IPS-15b (cell line): Measurements from ENCODE around the gene MARF1.
"Not testable (repeated sequence)": the region's sequence is repeated elsewhere in the genome, so short reads cannot be mapped to it uniquely, and the experiment has no call there.

ENCODE experiments used
- H3K27me3 ChIP-seq: one replicate; pipeline ENCODE4 v1.6.1; 2013; ENCODE audit warnings: low read length; ENCODE audit not compliant: control insufficient read depth, insufficient read depth
- H3K36me3 ChIP-seq: one replicate; pipeline ENCODE4 v1.6.1; 2013; ENCODE audit warnings: low read length; ENCODE audit not compliant: control insufficient read depth, insufficient read depth
- H3K4me1 ChIP-seq: one replicate; pipeline ENCODE4 v1.6.1; 2013; ENCODE audit warnings: mild to moderate bottlenecking, low read length; ENCODE audit not compliant: control insufficient read depth, insufficient read depth
- H3K4me3 ChIP-seq: one replicate; pipeline ENCODE4 v1.5.1; 2013; ENCODE audit warnings: low read depth, low read length
- H3K9ac ChIP-seq: one replicate; pipeline ENCODE4 v1.6.1; 2013; ENCODE audit warnings: low read depth, mild to moderate bottlenecking, low read length
- H3K9me3 ChIP-seq: one replicate; pipeline ENCODE4 v1.6.1; 2013; ENCODE audit warnings: mild to moderate bottlenecking, low read length; ENCODE audit not compliant: control insufficient read depth, insufficient read depth

Gene MARF1

DNA sequence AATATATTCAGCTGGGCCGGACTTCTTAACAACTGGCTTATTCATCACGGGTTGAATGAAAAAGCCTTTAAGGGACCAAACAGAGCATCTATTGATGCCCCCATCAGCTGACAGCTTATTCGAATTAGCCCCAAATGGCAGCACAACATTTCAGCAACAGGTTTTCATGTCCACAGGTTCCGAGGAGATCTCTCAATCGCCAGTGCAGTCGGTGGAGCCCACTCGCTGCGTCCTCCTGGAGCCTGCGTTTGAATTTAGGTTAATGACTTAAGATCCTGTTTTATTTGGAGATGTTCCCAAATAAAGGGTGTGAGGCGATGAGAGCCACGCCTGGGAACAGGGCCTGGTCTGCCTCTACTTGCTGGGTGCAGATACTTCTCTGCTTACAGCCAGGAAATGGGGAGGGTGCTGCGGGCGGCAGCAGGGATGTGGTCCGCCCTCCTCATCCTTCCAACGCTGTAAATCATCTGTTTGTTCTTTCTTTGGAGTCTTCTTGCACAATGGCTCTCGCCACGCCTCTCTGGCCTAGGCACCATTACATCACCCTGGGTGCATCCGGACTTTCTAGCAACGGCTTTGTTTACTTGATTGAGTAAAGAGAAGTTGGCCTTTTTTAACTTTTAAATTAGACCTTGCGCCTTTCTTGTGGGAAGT, 29.7 kb upstream of the MARF1 start:
- Histone ChIP-seq H3K4me3 (no peak overlapping the region), H3K9me3 (no peaks in the 10 kb centered on the region), H3K36me3 (peaks cover 14% of the 10 kb centered on the region), H3K9ac (no peak overlapping the region), H3K4me1 (no peaks in the 10 kb centered on the region), H3K27me3 (no peaks in the 10 kb centered on the region)

DNA sequence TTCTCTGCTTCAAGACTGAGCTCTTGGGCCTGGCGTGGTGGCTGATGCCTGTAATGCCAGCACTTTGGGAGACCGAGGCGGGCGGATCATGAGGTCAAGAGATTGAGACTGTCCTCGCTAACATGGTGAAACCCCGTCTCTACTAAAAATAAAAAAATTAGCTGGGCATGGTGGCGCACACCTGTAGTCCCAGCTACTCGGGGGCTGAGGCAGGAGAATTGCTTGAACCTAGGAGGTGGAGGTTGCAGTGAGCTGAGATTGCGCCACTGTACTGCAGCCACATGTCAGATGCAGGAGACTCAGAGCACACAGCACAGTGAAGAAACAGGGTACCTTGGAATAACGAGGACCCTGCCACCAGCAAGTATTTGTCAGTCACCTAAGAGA, 29.2 kb upstream of the MARF1 start:
- H3K36me3 ChIP-seq, result peaks cover 14% of the 10 kb centered on the region
- not testable (repeated sequence) for H3K4me1 ChIP-seq, H3K4me3 ChIP-seq, H3K9me3 ChIP-seq, H3K27me3 ChIP-seq, H3K9ac ChIP-seq

DNA sequence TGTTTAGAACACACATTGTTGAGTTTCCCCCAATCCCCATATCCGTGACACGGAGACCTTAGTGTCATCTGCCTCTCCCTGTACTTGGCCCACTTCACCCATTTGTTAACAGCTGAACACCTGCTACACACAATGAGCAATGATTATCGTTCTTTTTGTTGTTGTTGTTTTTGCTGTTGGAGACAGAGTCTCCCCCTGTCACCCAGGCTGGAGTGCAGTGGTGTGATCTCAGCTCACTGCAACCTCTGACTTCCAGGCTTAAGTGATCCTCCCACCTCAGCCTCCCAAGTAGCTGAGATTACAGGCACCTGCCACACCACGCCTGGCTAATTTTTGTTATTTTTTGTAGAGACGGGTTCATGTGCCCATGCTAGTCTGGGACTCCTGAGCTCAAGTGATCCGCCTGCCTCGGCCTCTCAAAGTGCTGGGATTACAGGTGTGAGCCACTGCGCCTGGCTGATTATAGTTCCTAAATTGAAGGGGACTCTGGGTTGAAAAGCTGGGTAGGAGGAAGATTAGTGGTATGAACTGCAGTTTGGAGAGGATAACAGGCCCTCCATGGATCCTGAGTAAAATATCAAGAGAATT, 28.7 kb upstream of the MARF1 start:
- H3K9ac ChIP-seq, result no peak overlapping the region
- no peaks in the 10 kb centered on the region for H3K9me3 ChIP-seq
- H3K4me3 ChIP-seq, result no peak overlapping the region
- no peaks in the 10 kb centered on the region for H3K4me1 ChIP-seq
- no peaks in the 10 kb centered on the region for H3K27me3 ChIP-seq
- peaks cover 14% of the 10 kb centered on the region for H3K36me3 ChIP-seq

DNA sequence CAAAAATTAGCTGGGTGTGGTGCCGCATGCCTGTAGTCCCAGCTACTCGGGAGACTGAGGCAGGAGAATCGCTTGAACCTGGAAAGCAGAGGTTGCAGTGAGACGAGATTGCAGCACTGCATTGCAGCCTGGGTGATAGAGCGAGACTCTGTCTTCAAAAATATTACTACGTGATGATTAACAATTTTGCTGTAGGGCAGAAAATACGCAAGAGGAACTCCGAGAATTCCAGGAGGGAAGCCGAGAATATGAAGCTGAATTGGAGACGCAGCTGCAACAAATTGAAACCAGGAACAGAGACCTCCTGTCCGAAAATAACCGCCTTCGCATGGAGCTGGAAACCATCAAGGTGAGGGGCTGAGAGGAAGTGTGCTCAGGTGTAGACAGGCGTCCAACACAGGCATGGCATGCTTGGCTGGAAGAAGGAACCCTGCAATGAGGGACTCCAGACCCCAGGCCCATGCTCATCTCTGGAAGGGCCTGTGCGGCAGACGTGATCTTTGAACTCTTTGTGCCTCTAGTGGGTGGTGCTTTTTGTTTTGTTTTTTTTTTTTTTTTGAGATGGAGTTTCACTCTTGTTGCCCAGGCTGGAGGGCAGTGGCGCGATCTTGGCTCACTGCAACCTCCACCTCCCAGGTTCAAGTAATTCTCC, 24.3 kb upstream of the MARF1 start:
- Histone ChIP-seq H3K9me3 (no peaks in the 10 kb centered on the region), H3K36me3 (peaks cover 11% of the 10 kb centered on the region), H3K9ac (no peak overlapping the region), H3K27me3 (no peaks in the 10 kb centered on the region), H3K4me1 (no peaks in the 10 kb centered on the region), H3K4me3 (no peak overlapping the region)

DNA sequence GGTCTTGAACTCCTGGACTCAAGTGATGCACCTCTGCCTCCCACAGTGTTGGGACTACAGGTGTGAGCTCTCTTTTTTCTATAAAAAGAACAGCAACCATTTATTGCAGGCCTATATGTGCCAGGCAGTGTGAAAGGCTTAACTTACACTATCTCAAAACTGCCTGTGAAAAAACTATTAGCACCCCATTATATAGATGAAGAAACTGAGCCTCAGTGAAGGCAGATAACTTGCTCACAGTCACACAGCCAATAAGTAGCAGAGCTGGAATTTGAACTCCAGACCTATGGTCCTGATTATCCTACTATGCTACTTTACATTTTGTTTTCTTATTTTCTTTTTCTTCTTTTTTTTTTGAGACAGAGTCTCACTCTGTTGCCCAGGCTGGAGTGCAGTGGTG, 22.2 kb upstream of the MARF1 start:
- Histone ChIP-seq H3K9ac (no peak overlapping the region), H3K4me1 (no peaks in the 10 kb centered on the region), H3K9me3 (no peaks in the 10 kb centered on the region), H3K36me3 (peaks cover 11% of the 10 kb centered on the region), H3K4me3 (no peak overlapping the region), H3K27me3 (no peaks in the 10 kb centered on the region)

DNA sequence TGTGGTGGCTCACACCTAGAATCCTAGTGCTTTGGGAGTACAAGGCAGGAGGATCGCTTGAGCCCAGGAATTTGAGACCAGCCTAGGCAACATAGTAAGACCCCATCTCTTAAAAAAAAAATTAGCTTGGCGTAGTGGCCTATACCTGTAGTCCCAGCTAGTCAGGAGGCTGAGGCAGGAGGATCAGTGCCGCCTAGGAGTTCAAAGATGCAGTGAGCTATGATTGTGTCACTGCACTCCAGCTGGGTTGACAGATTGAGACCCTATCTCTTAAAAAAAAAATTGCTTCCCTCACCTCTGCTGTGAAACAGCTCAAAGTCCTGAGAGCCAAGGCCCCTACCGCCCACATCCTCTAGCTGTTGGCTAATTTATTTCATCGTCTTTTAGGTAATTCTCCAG, 17.2 kb upstream of the MARF1 start:
- H3K36me3 ChIP-seq, result no peaks in the 10 kb centered on the region
- H3K27me3 ChIP-seq, result no peaks in the 10 kb centered on the region
- H3K9me3 ChIP-seq, result no peaks in the 10 kb centered on the region
- no peak overlapping the region for H3K9ac ChIP-seq
- H3K4me1 ChIP-seq, result no peaks in the 10 kb centered on the region
- H3K4me3 ChIP-seq, result no peak overlapping the region

DNA sequence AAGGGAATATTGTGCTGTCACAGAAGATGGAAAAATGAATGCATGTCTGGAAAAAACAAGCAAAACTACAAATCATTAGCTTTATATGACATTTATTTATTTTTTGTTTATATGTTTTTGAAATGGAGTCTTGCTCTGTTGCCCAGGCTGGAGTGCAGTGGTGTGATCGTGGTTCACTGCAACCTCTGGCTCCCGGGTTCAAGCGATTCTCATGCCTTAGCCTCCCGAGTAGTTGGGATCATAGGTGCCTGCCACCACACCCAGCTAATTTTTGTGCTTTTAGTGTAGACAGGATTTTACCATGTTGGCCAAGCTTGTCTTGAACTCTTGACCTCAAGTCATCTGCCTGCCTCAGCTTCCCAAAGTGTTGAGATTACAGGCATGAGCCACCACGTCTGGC, 15.6 kb upstream of the MARF1 start:
- Histone ChIP-seq H3K36me3 (no peaks in the 10 kb centered on the region), H3K4me3 (no peak overlapping the region)

DNA sequence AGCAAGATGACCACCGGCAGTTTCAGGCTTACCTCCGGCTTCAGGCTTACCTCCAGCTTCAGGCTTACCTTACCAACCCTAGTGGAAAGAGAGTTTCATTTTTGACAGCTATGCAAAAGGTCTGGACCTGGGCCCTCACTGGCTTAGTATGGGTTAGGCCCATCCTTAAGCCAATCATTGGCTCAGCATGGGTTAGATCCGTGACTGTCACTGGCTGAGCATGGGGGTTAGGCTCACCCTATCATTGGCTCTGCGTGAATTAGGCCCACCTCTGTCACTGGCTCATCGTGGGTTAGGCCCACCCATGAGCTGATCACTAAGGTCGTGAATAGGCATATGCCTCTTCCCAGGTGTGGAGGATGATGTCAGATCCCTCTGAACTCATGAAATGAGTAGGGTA, 15.2 kb upstream of the MARF1 start:
- Histone ChIP-seq H3K9ac (no peak overlapping the region), H3K4me3 (no peak overlapping the region), H3K36me3 (no peaks in the 10 kb centered on the region), H3K4me1 (no peaks in the 10 kb centered on the region), H3K27me3 (no peaks in the 10 kb centered on the region), H3K9me3 (no peaks in the 10 kb centered on the region)

More for the DNA sequence above, 15.6 kb upstream of the MARF1 start:
- Histone ChIP-seq H3K4me1 (no peaks in the 10 kb centered on the region), H3K9ac (no peak overlapping the region), H3K9me3 (no peaks in the 10 kb centered on the region), H3K27me3 (no peaks in the 10 kb centered on the region)

DNA sequence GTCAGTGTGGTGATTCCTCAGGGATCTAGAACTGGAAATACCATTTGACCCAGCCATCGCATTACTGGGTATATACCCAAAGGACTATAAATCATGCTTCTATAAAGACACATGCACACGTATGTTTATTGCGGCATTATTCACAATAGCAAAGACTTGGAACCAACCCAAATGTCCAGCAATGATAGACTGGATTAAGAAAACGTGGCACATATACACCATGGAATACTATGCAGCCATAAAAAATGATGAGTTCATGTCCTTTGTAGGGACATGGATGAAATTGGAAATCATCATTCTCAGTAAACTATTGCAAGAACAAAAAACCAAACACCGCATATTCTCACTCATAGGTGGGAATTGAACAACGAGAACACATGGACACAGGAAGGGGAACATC, 12.6 kb upstream of the MARF1 start:
- H3K9me3 ChIP-seq, H3K4me3 ChIP-seq, H3K27me3 ChIP-seq, H3K36me3 ChIP-seq, H3K9ac ChIP-seq, H3K4me1 ChIP-seq: not testable (repeated sequence)

DNA sequence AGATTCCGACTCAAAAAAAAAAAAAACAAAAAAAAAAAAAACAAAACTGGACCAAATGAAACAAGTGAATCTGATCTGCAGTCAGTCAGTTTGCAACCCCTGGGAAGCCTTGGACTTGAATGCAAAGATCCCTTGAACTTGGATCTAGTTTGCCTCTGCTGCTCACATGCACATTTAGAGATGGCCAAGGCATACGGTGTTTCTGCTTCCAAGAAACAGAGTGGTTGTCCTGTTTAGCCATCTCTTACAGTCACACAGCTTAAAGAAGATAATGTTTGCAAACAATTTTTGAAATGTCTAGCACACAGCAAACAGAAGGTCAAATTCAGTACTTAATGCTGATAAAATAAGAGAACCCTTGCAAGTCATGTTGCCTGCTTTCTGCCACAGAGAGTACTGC, 11.6 kb upstream of the MARF1 start:
- no peaks in the 10 kb centered on the region for H3K36me3 ChIP-seq

DNA sequence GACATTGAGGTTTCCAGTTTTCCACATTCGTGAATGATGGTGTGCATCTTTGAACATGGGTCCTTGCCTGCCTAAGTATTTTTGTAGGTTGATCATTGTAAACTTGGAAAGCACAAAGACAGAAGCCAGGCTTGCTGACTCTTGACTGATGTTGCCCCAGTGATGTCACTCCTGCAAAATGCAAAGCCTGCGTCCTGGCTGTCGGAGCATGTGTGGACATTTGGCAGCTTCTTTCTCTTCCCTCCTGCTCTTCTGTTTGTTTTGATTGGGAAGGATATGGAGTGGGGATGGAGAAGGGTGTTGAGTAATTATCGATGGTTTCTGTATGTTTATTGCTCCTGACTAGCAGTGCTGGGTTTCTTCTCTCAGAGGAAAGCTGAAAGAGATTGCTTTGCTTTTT, 10.3 kb upstream of the MARF1 start:
- Histone ChIP-seq H3K4me1 (peaks cover 2% of the 10 kb centered on the region), H3K27me3 (no peaks in the 10 kb centered on the region), H3K36me3 (no peaks in the 10 kb centered on the region), H3K4me3 (no peak overlapping the region), H3K9ac (no peak overlapping the region), H3K9me3 (no peaks in the 10 kb centered on the region)

More for the DNA sequence above, 11.6 kb upstream of the MARF1 start:
- Histone ChIP-seq H3K4me1 (peaks cover 2% of the 10 kb centered on the region), H3K27me3 (no peaks in the 10 kb centered on the region), H3K4me3 (no peak overlapping the region), H3K9ac (no peak overlapping the region), H3K9me3 (no peaks in the 10 kb centered on the region)

DNA sequence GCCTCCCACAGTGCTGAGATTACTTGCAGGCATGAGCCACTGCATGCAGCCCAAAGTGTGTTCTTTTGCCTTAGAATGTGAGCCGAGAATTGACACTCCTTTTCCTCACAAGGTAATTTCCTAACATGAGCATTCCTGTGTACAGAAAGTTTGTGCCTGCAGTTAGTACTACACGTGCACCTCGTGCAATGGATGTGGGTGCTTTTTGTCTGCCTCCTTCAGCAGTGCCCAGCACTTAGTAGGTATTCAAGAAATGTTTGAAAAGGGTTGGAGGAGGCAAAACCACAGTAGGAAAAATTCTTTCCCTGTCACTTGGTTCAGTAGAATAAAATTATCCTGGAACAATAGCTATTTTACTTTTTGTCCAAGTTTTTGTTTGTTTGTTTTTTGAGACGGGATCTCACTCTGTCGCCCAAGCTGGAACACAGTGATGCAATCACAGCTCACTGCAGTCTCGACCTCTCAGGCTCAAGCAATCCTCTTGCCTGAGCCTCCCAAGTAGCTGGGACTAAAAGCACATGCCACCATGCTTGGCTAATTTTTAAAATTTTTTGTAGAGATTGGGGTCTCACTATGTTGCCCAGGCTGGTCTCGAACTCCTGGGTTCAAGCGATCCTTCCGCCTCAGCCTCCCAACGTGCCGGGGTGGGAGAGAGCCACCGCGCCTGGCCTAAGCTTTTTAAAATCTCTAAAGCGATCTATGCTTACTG, 9.5 kb upstream of the MARF1 start:
- no peak overlapping the region for H3K4me3 ChIP-seq
- no peaks in the 10 kb centered on the region for H3K27me3 ChIP-seq
- H3K9ac ChIP-seq, result no peak overlapping the region
- no peaks in the 10 kb centered on the region for H3K9me3 ChIP-seq
- peaks cover 2% of the 10 kb centered on the region for H3K4me1 ChIP-seq
- no peaks in the 10 kb centered on the region for H3K36me3 ChIP-seq
